K562 (cell line): Measurements from ENCODE around the gene LXN. TPM values are rescaled to one million over a fixed set of nuclear protein-coding genes. Genes with fewer than 3 reads are reported as not detected.

ENCODE experiments used
- ATF1 ChIP-seq, 2 experiments: fragments of 450-650 bp in 1 of 2; IDR thresholded peaks; 2 replicates each; pipeline ENCODE4 v1.6.1; 2016; ENCODE audit warnings: missing compliant biosample characterization in 1 of 2, missing genetic modification characterization in 1 of 2
- BRF1 ChIP-seq: IDR thresholded peaks from 3 replicates; pipeline ENCODE4 v1.6.1; 2011; ENCODE audit warnings: borderline replicate concordance, mild to moderate bottlenecking; ENCODE audit not compliant: insufficient read length; ENCODE audit errors: extremely low read depth
- ETS2 ChIP-seq: IDR thresholded peaks from 2 replicates; pipeline ENCODE4 v1.6.1; 2016; ENCODE audit warnings: borderline replicate concordance, missing genetic modification characterization, mild to moderate bottlenecking, moderate library complexity, missing compliant biosample characterization; ENCODE audit not compliant: poor library complexity, severe bottlenecking
- ETV5 ChIP-seq: sonication (generic); formaldehyde crosslinking; IDR thresholded peaks from 2 replicates; pipeline ENCODE4 v1.4.0; 2020; ENCODE audit warnings: low read depth, mild to moderate bottlenecking, missing genetic modification reagents
- FIP1L1 ChIP-seq: fragments of 200-400 bp; formaldehyde crosslinking; IDR thresholded peaks from 2 replicates; pipeline ENCODE4 v1.6.1; 2018; ENCODE audit warnings: mild to moderate bottlenecking, low read depth, low read length; ENCODE audit not compliant: poor library complexity, severe bottlenecking
- GATAD2A ChIP-seq: fragments of 450-650 bp; IDR thresholded peaks from 2 replicates; pipeline ENCODE4 v1.6.1; 2017
- HNRNPK ChIP-seq: fragments of 200-400 bp; formaldehyde crosslinking; IDR thresholded peaks from one replicate; pipeline ENCODE4 v1.6.1; 2018; ENCODE audit warnings: mild to moderate bottlenecking, low read depth, low read length; ENCODE audit not compliant: poor library complexity, severe bottlenecking
- KDM2B ChIP-seq: fragments of 250-450 bp; sonication (Bioruptor Pico); IDR thresholded peaks from 2 replicates; pipeline ENCODE4 v1.8.0; 2021; ENCODE audit warnings: mild to moderate bottlenecking, moderate library complexity
- KLF16 ChIP-seq: IDR thresholded peaks from 2 replicates; pipeline ENCODE4 v1.6.1; 2016; ENCODE audit warnings: antibody characterized with exemption
- NR4A1 ChIP-seq, 2 experiments: fragments of 250-450 bp in 1 of 2; fragments of 450-650 bp in 1 of 2; sonication (Bioruptor Pico) in 1 of 2; IDR thresholded peaks; 2 replicates each; pipeline versions ENCODE4 v1.4.0 to v1.6.1; 2016 to 2020; ENCODE audit warnings: mild to moderate bottlenecking in 2 of 2, missing compliant biosample characterization in 1 of 2, missing genetic modification characterization in 1 of 2, moderate library complexity in 1 of 2
- PHB ChIP-seq: fragments of 250-450 bp; sonication (Bioruptor Pico); IDR thresholded peaks from 2 replicates; pipeline ENCODE4 v1.5.0; 2021
- PHF20 ChIP-seq: fragments of 450-650 bp; IDR thresholded peaks from 2 replicates; pipeline ENCODE4 v1.6.1; 2018; ENCODE audit not compliant: partially characterized antibody
- PTRF ChIP-seq: fragments of 450-650 bp; IDR thresholded peaks from 2 replicates; pipeline ENCODE4 v1.6.1; 2016; ENCODE audit warnings: mild to moderate bottlenecking, missing genetic modification characterization, missing compliant biosample characterization
- RBFOX2 ChIP-seq: fragments of 200-400 bp; formaldehyde crosslinking; IDR thresholded peaks from 2 replicates; pipeline ENCODE4 v1.6.1; 2017; ENCODE audit warnings: low read depth, mild to moderate bottlenecking, low read length, moderate library complexity
- RBM25 ChIP-seq: fragments of 200-400 bp; formaldehyde crosslinking; IDR thresholded peaks from 2 replicates; pipeline ENCODE4 v1.6.1; 2018; ENCODE audit warnings: low read length, low read depth, moderate library complexity; ENCODE audit not compliant: severe bottlenecking
- STAT5B ChIP-seq: fragments of 250-450 bp; sonication (Bioruptor Pico); IDR thresholded peaks from 2 replicates; pipeline ENCODE4 v1.8.0; 2021; ENCODE audit warnings: mild to moderate bottlenecking, inconsistent platforms
- TEAD4 ChIP-seq, 2 experiments: sonication (generic) in 1 of 2; formaldehyde crosslinking in 1 of 2; IDR thresholded peaks; 2 replicates each; pipeline versions ENCODE4 v1.6.1 to v1.8.0; 2012 to 2022; ENCODE audit warnings: borderline replicate concordance in 1 of 2, inconsistent platforms in 1 of 2, low read length in 1 of 2, mild to moderate bottlenecking in 1 of 2, missing genetic modification reagents in 1 of 2
- ZNF449 ChIP-seq: fragments of 250-450 bp; sonication (Bioruptor Pico); IDR thresholded peaks from 2 replicates; pipeline ENCODE4 v1.8.0; 2022; ENCODE audit warnings: moderate library complexity, mild to moderate bottlenecking, inconsistent platforms
- ZNF780A ChIP-seq: fragments of 250-450 bp; sonication (Bioruptor Pico); IDR thresholded peaks from 2 replicates; pipeline ENCODE4 v1.5.0; 2021; ENCODE audit warnings: mild to moderate bottlenecking
- polyA plus RNA-seq, 8 experiments: library from polyadenylated mRNA; depleted of rRNA in 4 of 8; stranded (reverse) in 5 of 8; unstranded in 3 of 8; fragments of >200 nt; fragmentation: Nextera tagmentation in 2 of 8; fragmentation: Illumina TruSeq in 1 of 8; extraction: Ambion mirVana in 2 of 8; extraction: Trizol in 1 of 8; gene quantifications; 2 replicates each; pipeline versions ENCODE4 v1.2.1 to v1.2.3, GENCODE V29; 2011 to 2014; ENCODE audit warnings: inconsistent platforms in 1 of 8, missing spikeins in 1 of 8
- total RNA-seq, 7 experiments: library from RNA; depleted of rRNA in 6 of 7; stranded (reverse); fragments of >200 nt in 6 of 7; fragmentation: Illumina TruSeq in 2 of 7; extraction: Trizol in 2 of 7; gene quantifications; 2 replicates each; pipeline versions ENCODE4 v1.2.1 to v1.2.3, GENCODE V29; 2011 to 2021; ENCODE audit warnings: low replicate concordance in 1 of 7
- TF ChIP-seq, protein P1 (sequence below): fragments of 200-800 bp; sonication (Bioruptor generic); IDR thresholded peaks from 2 replicates; pipeline ENCODE4 v1.6.1; 2017; ENCODE audit warnings: missing genetic modification characterization, missing compliant biosample characterization
- TF ChIP-seq, protein P2 (sequence below): fragments of 450-650 bp; IDR thresholded peaks from 2 replicates; pipeline ENCODE4 v1.6.1; 2016
- TF ChIP-seq, protein P3 (sequence below): fragments of 250-450 bp; sonication (Bioruptor Pico); IDR thresholded peaks from 2 replicates; pipeline ENCODE4 v1.4.0; 2020; ENCODE audit warnings: mild to moderate bottlenecking

Gene LXN
- total and polyA plus RNA-seq, 9 of the 15 experiments (the other 6 are each of a cell fraction or from before 2014, with no cell fraction given): 0.08 to 0.13 TPM; not detected in 7

GRCh38 chr3:158644345-158644908, 28.0 kb downstream of the LXN start, which contains the start of gene GFM1 (continued):
- TF ChIP-seq ZNF449 (CRISPR knock-in tag) (no peak), ATF1 (CRISPR knock-in tag; IDR thresholded peaks at IDR 0.05) (no peak), ATF1 (tag; IDR thresholded peaks at IDR 0.05) (peak; percentile 83), HNRNPK (no peak), RBM25 (no peak), RBFOX2 (peak; percentile 95), ETV5 (CRISPR knock-in tag) (peak; percentile 53; the same call in 1 of the 2 replicates), ETS2 (tag) (no peak), TEAD4 (IDR thresholded peaks at IDR 0.05; ENCODE audit: low read length) (peak; percentile 42; the same call in 1 of the 2 replicates), TEAD4 (CRISPR knock-in tag; IDR thresholded peaks at IDR 0.05; ENCODE audit: borderline replicate concordance) (no peak), ZNF780A (CRISPR knock-in tag) (no peak), KLF16 (peak; percentile 35), PTRF (no peak), STAT5B (CRISPR knock-in tag) (no peak), FIP1L1 (no peak), KDM2B (CRISPR knock-in tag) (no peak), PHB (CRISPR knock-in tag) (no peak), PHF20 (peak; percentile 98), GATAD2A (no peak), NR4A1 (CRISPR knock-in tag; IDR thresholded peaks at IDR 0.05) (0 out of 2 replicates have a peak, but pooled peaks have one; percentile 87), NR4A1 (tag; IDR thresholded peaks at IDR 0.05) (no peak), BRF1 (no peak)
- TF ChIP-seq, protein P1, sequence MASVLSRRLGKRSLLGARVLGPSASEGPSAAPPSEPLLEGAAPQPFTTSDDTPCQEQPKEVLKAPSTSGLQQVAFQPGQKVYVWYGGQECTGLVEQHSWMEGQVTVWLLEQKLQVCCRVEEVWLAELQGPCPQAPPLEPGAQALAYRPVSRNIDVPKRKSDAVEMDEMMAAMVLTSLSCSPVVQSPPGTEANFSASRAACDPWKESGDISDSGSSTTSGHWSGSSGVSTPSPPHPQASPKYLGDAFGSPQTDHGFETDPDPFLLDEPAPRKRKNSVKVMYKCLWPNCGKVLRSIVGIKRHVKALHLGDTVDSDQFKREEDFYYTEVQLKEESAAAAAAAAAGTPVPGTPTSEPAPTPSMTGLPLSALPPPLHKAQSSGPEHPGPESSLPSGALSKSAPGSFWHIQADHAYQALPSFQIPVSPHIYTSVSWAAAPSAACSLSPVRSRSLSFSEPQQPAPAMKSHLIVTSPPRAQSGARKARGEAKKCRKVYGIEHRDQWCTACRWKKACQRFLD (CRISPR knock-in tag): peak; percentile 95
- TF ChIP-seq, protein P2, sequence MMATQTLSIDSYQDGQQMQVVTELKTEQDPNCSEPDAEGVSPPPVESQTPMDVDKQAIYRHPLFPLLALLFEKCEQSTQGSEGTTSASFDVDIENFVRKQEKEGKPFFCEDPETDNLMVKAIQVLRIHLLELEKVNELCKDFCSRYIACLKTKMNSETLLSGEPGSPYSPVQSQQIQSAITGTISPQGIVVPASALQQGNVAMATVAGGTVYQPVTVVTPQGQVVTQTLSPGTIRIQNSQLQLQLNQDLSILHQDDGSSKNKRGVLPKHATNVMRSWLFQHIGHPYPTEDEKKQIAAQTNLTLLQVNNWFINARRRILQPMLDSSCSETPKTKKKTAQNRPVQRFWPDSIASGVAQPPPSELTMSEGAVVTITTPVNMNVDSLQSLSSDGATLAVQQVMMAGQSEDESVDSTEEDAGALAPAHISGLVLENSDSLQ: peak; percentile 96
- TF ChIP-seq, protein P3, sequence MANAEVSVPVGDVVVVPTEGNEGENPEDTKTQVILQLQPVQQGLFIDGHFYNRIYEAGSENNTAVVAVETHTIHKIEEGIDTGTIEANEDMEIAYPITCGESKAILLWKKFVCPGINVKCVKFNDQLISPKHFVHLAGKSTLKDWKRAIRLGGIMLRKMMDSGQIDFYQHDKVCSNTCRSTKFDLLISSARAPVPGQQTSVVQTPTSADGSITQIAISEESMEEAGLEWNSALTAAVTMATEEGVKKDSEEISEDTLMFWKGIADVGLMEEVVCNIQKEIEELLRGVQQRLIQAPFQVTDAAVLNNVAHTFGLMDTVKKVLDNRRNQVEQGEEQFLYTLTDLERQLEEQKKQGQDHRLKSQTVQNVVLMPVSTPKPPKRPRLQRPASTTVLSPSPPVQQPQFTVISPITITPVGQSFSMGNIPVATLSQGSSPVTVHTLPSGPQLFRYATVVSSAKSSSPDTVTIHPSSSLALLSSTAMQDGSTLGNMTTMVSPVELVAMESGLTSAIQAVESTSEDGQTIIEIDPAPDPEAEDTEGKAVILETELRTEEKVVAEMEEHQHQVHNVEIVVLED (CRISPR knock-in tag): peak; percentile 28; the same call in 1 of the 2 replicates
